22Rv1 (cell line): Measurements from ENCODE around the gene KYAT1.

Experiments used
- CTCF ChIP-seq: fragments of 450-650 bp; IDR thresholded peaks from 2 replicates; pipeline ENCODE4 v1.5.1; 2017; ENCODE audit warnings: mild to moderate bottlenecking
- ZFX ChIP-seq: fragments of 450-650 bp; IDR thresholded peaks from 2 replicates; pipeline ENCODE4 v1.6.1; 2017; ENCODE audit warnings: antibody characterized with exemption, borderline replicate concordance

GRCh38 chr9:128928624-128929023, 46.9 kb upstream of the KYAT1 start:
- TF ChIP-seq CTCF (no peak), ZFX (no peak)
